GM12864 (cell line): Measurements from ENCODE around the gene CLINT1.

Experiments
- DNase-seq: peaks from one replicate; pipeline ENCODE4 v3.0.0-alpha.2; 2011; ENCODE audit warnings: low read depth
- H3K4me3 ChIP-seq: 2 replicates; pipeline ENCODE4 v1.5.1; 2011; ENCODE audit warnings: mild to moderate bottlenecking, low read depth, low read length, control low read depth
- CTCF ChIP-seq: IDR thresholded peaks from 2 replicates; pipeline ENCODE4 v1.5.1; 2011; ENCODE audit warnings: low read depth, mild to moderate bottlenecking, moderate library complexity, low read length, control low read depth, inconsistent platforms; ENCODE audit errors: missing control alignments

CLINT1 gene

GRCh38 chr5:157745041-157745456 lies 113.9 kb downstream of the CLINT1 start:
- no peak for TF ChIP-seq CTCF
- H3K4me3 ChIP-seq = no peak overlapping the region

GRCh38 chr5:157744051-157745011 lies 114.6 kb downstream of the CLINT1 start:
- H3K4me3 ChIP-seq = peak overlapping the region; percentile 65
- DNase-seq = no peak
- TF ChIP-seq CTCF = no peak

More at GRCh38 chr5:157745041-157745456, 113.9 kb downstream of the CLINT1 start:
- DNase-seq = no peak

- TF ChIP-seq CTCF = peak; percentile 98
- DNase-seq = peak; percentile 44
- H3K4me3 ChIP-seq = peak within 1 kb of the TSS; percentile 65
Measured at GRCh38 chr5:157743163-157744050, 115.5 kb downstream of the CLINT1 start, which contains the start of gene LSM11. Gene LSM11, plus strand, starts transcription at chr5:157743712. Its CDS starts 39 bp downstream, at chr5:157743751.

GRCh38 chr5:157741131-157741530 lies 117.8 kb downstream of the CLINT1 start:
- DNase-seq = no peak
- TF ChIP-seq CTCF = no peak
- H3K4me3 ChIP-seq = no peak overlapping the region

- H3K4me3 ChIP-seq = no peak overlapping the region
- DNase-seq = no peak
- peak; percentile 66 for TF ChIP-seq CTCF
Measured at GRCh38 chr5:157740229-157740610, 118.7 kb downstream of the CLINT1 start.

- no peak for DNase-seq
- TF ChIP-seq CTCF = no peak
- H3K4me3 ChIP-seq = no peak overlapping the region
Measured at GRCh38 chr5:157739388-157740228, 119.3 kb downstream of the CLINT1 start.
